SK-N-MC (cell line): ENCODE results near the gene INSYN1.

Source experiments
- EZH2 ChIP-seq: fragments of 200-600 bp; sonication (generic); IDR thresholded peaks from one replicate; pipeline ENCODE4 v1.6.1; 2017; ENCODE audit warnings: antibody characterized with exemption
- POLR2AphosphoS5 ChIP-seq: IDR thresholded peaks from 2 replicates; pipeline ENCODE4 v1.6.1; 2012; ENCODE audit warnings: mild to moderate bottlenecking, low read depth, low read length, borderline replicate concordance

- TF ChIP-seq POLR2AphosphoS5 (no peak), EZH2 (no peak)
These were observed 4.4 kb downstream of the INSYN1 start for GRCh38 chr15:73748730-73749129.
